Heart left ventricle (tissue), 13 donors: Measurements from ENCODE around the gene FRMD4B.

ENCODE experiments used
- CTCF ChIP-seq, 12 donors: fragments of 200-600 bp; sonication (generic) in 4 of 12; IDR thresholded peaks; one replicate each; pipeline versions ENCODE4 v1.5.0 to v1.8.0; 2018 to 2022; ENCODE audit warnings: antibody characterized with exemption in 12 of 12, mild to moderate bottlenecking in 5 of 12
- POLR2A ChIP-seq, 2 donors: fragments of 450-650 bp; IDR thresholded peaks; one replicate each; pipeline ENCODE4 v1.6.1; 2017; ENCODE audit warnings: antibody characterized with exemption in 2 of 2, mild to moderate bottlenecking in 2 of 2, moderate library complexity in 2 of 2
- donor health status: ischemic (EF 13 %, LVEDD 7.1; RV severe dilation, severe dysfunction).
- donor health status: DM: no; HTN: yes; CAD: no.
- donor health status: DM: no; HTN: no; CAD: no.
- donor health status: ischemic (EF 25% LVEDD 6.9; RV normal size, moderate dysfunction).
- donor health status: ischemic (EF 25% LVEDD 5.7; RV mildly dilated, moderate dysfunction).
- donor health status: ischemic (EF 35%, LVEDD 5.7; RV mildly dilated, moderate dysfunction).
- donor health status: nonischemic (EF 11% LVEDD 7.7; RV severe dilation, severe dysfunction).
- donor health status: DM: yes; HTN: yes; CAD: no.
- donor health status: PGD.
- donor health status: ischemic (EF 29% LVEDD 5.4; RV normal size, mild dysfunction).
- donor health status: nonischemic (EF 23%, LVEDD 6.1; RV moderate dilation, normal function).

- TF ChIP-seq CTCF (IDR thresholded peaks at IDR 0.05) (peak; percentile 28 to 65 (median 44)), POLR2A (IDR thresholded peaks at IDR 0.05) (no peak)
These were observed 76.1 kb downstream of the FRMD4B start for GRCh38 chr3:69309814-69310213.
